ENCODE results near the gene AIMP1.
"Not testable (repeated sequence)": the region's sequence is repeated elsewhere in the genome, so short reads cannot be mapped to it uniquely, and the experiment has no call there.

The AIMP1 gene

GRCh38 chr4:106353786-106354185 lies 37.4 kb downstream of the AIMP1 start:
- DNase-seq = no peak

GRCh38 chr4:106355193-106355592 lies 38.8 kb downstream of the AIMP1 start:
- DNase-seq = no peak

- no peak for DNase-seq
Observed at GRCh38 chr4:106358899-106359298, 42.5 kb downstream of the AIMP1 start.

GRCh38 chr4:106362086-106362825 lies 45.9 kb downstream of the AIMP1 start:
- DNase-seq = no peak

GRCh38 chr4:106364282-106364681 lies 47.9 kb downstream of the AIMP1 start:
- no peak for DNase-seq

- peak in 1 of 14 donors; percentile 2 for DNase-seq
Observed at GRCh38 chr4:106365613-106366012, 49.3 kb downstream of the AIMP1 start.

GRCh38 chr4:106366026-106366425 lies 49.7 kb downstream of the AIMP1 start:
- DNase-seq = no peak

- no peak for DNase-seq
Observed at GRCh38 chr4:106367072-106367471, 50.7 kb downstream of the AIMP1 start.

GRCh38 chr4:106368678-106369077 lies 52.3 kb downstream of the AIMP1 start, which contains the start of gene GIMD1:
GIMD1 (minus strand) TSS chr4:106368778; CDS start chr4:106367435, 1,343 bp downstream.
- DNase-seq = no peak

- DNase-seq = no peak
Observed at GRCh38 chr4:106369456-106370060, 53.2 kb downstream of the AIMP1 start.

- no peak for DNase-seq
Observed at GRCh38 chr4:106370214-106370613, 53.9 kb downstream of the AIMP1 start.

- DNase-seq = no peak
Observed at GRCh38 chr4:106371161-106371560, 54.8 kb downstream of the AIMP1 start.

- no peak for DNase-seq
Observed at GRCh38 chr4:106373026-106373425, 56.7 kb downstream of the AIMP1 start.

- DNase-seq = no peak
Observed at GRCh38 chr4:106380179-106380578, 63.8 kb downstream of the AIMP1 start.

- no peak for DNase-seq
Observed at GRCh38 chr4:106384878-106385277, 68.5 kb downstream of the AIMP1 start.

- no peak for DNase-seq
Observed at GRCh38 chr4:106385853-106386393, 69.6 kb downstream of the AIMP1 start.

GRCh38 chr4:106395582-106395981 lies 79.2 kb downstream of the AIMP1 start:
- DNase-seq = no peak

GRCh38 chr4:106398898-106399297 lies 82.5 kb downstream of the AIMP1 start:
- not testable (repeated sequence) for DNase-seq

Measured in C1 segment of cervical spinal cord (tissue), 14 donors.